CD4-positive, alpha-beta T cell treated with Interleukin-1 beta for 1 hour (primary cell): ENCODE measurements around the gene BUD31.

Experiments used
- DNase-seq, 2 donors: peaks; one replicate each; pipeline ENCODE4 v3.0.0-alpha.2; 2020 to 2022

BUD31 gene

DNA sequence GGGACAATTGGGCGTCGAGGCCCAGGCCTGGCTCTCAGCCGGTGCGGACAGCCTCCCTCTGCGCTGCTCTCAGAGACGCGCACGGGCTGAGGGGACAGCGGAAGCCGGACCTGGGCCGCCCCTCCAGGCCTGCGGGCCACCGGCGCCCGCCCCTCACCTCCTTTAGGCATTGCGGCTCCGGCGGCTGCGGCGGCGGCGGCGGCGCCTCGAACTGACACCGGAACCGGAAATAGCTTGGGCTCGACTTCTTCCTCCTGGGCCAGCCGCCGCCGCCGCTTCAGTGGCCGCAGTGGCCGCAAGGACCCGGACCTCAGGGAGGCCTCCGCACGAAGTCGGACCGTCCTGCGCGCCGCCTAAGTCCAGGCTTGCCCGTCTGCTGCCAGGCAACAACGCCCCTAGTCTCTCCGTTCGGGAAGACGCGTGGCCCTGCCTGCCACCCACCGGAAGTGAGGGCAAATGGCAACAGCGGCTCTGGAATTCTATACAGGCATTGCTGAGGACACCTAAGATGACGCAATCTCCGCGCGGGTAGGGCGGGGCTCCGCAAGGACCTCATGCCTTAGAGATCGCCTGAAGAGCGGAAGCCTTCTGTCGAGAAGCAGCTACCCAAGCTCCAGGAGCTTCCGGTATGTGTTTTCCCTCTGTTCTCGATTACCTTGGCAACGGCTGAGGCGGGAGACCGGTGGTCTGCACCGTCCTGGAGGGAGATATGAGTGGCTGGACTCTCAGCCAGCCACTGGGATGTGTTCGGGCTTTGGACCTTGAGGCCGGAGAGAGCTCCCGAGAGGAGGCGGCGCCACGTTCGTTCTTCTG lies at the start of gene BUD31, which contains the start of gene PDAP1:
BUD31 (plus strand) TSS at position 591 of the 813 bp plus-strand sequence. CDS start 2,124 bp downstream, outside the sequence.
PDAP1 (minus strand) TSS at position 219 of the 813 bp plus-strand sequence; CDS start at position 170, 49 bp downstream.
- DNase-seq, result peak; percentile 94 to 97

DNA sequence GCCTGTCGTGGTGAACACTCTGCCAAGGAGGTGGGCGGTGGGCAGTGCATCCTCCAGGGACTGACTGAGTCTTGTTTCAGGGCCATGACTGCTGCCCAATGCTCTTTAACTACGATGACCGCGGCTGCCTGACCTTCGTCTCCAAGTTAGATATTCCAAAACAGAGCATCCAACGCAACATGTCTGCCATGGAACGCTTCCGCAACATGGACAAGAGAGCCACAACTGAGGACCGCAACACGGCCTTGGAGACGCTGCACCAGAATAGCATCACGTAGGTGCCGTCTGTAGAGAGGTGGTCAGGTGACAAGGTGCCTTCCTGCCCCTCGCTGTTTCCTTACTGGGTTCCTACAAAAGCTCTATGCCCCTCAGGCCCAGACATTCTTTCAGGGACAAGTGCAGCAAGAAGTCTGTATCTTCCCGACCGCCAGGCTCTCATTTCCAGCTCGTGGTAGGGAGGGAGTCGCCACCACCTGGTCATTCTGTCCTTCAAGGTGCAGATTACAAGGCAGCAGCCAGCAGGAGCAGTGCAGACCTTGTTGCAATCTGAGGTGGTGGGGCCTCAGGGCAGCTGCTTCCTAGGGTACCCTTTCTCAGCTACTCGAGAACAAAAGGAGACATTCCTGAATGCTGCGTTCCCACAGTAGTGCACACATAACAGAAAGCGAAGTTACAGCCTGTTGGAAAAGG lies 49.2 kb upstream of the BUD31 start:
- no peak for DNase-seq

DNA sequence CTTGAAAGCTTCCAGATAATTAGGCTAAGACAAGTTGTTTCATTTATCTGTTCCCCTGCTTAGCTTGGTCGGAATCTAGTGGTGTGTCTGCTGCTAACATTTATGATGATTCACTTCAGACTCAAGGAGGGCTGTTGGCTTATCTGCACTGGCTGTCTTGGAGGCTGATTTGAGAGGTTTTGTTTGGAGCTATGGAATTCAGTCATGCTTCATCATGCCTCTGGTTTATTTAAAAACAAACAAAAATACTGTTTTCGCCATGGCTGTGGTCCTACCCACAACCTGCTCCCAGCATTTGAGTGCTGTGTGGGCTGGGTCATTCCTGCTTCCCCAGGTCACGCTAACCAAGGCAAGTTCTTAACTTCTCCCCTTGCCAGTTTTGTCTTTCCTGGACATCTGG lies 46.0 kb upstream of the BUD31 start:
- no peak for DNase-seq

DNA sequence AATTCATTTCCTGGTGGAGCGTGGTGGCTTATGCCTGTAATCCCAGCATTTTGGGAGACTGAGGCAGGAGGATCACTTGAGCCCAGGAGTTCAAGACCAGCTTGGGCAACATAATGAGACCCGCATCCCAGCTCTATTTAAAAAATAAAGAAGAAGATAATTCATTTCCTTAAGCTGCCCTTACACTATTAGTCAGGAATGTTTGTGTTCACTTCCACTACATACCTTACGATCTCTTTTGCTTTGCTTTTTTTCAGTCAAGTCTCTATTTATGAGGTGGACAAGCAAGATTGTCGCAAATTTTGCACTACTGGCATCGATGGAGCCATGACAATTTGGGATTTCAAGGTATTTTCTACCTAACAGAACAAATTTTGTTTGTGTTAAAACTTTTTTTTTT lies 45.5 kb upstream of the BUD31 start:
- no peak for DNase-seq

DNA sequence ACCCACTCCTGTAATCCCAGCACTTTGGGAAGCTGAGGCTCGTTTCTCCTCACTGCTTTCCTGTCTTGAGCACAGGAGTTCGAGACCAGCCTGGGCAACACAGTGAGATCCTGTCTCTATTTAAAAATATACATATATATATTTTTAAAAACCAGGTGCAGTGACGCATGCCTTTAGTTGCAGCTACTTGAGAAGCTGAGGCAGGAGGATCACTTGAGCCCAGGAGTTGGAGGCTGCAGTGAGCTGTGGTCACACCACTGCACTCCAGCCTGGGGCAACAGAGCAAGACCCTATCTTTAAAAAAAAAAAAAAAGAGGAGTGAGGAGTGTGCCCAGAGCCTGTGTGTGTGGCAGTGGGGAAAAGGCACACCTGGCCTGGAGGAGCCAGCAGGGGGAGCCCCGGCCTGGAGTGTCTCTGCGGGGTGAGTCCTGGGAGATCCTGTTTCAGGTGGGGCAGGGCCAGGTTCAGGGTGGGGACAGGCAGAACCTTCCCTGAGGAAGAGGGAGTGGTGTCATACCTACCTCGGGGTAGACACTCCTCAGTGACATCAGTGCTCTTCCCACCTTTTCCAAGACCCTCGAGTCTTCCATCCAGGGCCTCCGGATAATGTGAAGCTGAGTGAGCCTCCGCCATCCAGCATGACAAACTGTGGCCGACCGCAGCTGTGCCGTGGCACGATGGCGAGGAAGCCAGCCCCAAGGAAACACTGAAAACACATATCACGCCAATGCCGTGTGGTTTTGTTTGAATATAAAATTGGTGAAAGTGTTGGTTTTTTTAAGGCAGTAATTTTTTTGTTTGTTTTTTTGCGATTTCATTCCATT lies 43.2 kb upstream of the BUD31 start:
- DNase-seq, result peak; percentile 69 to 74

DNA sequence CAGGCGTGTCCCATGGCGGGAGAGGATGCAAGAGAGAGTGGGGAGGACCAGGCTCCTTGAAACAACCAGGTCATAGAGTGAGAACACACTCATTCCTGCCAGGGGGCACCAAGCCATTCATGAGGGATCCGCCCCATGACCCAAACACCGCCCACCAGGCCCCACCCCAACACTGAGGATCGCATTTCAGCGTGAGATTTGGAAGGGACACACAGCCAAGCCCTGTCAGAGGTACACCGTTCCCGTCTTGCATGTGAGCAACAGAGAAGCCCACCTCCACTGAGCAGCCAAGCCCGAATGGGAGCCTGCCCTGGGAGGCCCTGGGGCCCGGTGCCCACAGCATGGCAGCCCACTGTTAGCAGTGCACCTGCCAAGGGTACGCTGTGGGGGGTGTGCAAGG lies 42.1 kb upstream of the BUD31 start:
- no peak for DNase-seq

DNA sequence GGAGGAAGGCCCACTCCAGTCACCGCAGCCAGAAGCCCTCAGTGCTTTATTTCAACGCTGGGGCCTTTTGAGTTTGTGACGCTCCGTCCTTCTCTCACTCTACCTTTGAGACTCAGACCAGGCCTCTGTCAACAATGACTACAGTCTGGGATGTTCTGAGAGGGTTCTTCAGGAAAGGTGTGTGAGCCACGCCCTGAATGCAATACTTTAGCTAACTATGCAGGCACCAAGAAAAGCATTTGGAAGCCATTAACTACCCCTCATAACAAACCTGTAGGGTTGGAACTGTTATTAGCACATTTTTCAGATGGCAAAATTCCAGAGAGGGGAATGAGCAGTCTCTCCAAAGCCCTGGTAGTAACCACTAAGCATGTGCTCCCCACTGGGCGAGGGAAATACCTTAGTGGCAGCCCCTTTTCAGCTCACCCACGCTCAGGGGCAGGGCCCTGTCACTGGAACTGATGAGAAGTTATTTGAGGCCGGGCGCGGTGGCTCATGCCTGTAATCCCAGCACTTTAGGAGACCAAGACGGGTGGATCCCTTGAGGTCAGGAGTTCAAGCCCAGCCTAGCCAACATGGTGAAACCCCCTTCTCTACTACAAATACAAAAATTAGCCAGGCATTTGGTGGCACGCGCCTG lies 39.9 kb upstream of the BUD31 start:
- no peak for DNase-seq

DNA sequence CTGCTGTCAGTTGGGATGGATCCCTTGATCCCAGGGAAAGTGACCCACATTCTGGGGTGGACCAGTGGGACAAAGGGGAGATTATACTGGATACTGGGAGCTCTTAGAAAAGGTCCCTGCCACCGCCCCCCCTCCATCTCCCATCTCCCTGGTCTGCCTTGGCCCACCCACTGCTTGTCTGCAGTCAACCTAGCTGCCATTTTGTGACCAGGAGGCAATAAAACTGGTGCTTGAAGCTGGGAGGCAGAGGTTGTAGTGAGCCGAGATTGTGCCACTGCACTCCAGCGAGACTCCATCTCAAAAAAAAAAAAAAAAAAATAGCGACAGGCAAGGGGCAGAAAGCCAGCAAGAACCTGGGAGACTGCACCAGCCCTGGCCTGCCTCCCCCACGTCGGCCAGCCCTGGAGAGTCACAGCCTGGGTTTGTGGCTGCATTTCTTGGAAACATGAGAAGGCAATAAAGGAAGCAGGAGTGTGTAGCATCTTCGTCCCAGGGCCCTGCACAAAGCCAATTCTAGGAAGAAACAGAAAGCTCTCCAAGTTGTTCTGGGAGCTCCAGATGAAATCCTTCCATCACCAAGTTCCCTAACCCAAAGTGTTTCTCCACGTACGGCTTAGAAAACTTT lies 38.9 kb upstream of the BUD31 start:
- DNase-seq, result no peak

DNA sequence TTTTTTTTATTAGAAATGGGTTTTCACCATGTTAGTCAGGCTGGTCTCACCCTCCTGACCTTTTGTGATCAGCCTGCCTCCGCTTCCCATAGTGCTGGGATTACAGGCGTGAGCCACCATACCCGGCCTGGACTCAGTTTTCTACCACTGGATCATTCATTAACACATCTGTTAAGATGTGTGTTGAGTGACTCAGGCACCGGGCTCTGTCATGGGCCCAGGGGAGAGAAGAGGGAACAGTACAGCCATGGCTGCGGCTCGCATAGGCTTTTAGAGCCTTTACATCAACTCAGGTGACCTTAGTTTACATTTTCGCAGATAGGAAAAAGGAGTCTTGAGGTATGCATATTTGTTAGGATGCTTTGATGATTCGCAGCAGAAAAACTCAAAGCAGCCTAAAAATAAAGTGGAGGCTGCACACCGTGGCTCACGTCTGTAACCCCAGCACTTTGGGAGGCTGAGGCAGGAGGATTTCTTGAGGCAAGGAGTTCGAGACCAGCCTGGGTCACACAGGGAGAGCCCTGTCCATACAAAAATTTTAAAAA lies 37.3 kb upstream of the BUD31 start:
- no peak for DNase-seq

DNA sequence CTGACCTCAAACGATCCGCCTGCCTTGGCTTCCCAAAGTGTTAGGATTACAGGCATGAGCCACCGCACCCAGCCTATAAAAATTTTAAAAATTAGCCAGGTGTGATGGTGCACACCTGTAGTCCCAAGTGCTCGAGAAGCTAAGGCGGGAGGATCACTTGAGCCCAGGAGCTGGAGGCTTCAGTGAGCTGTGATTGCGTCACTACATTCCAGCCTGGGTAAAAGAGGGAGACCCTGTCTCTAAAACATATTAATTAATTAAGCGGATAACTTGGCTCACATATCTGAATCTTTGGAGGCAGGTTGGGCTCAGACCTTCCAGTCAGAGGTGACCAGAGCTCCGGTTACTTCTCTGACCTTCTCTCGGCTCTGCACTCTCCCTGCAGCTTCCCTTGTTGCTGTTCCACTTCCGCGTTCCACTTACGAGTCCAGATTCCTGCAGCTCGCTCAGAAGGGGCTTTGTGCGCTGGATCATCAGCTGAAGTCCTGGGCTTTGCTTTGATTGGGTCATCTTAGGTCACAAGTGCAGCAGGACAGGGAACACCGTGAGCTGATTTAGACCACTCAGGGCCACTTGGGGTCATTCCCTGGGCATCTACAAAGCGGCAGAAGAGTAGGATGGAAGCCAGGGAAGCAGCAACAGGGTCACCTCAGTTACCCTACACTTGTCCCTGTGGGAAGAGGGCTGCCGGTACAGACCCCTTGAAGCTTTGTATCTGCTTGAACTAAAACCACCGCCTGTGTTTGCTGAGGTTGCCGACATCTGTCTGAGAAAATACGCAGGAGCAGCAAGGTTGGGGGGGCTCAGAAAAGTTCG lies 36.3 kb upstream of the BUD31 start:
- DNase-seq, result no peak

DNA sequence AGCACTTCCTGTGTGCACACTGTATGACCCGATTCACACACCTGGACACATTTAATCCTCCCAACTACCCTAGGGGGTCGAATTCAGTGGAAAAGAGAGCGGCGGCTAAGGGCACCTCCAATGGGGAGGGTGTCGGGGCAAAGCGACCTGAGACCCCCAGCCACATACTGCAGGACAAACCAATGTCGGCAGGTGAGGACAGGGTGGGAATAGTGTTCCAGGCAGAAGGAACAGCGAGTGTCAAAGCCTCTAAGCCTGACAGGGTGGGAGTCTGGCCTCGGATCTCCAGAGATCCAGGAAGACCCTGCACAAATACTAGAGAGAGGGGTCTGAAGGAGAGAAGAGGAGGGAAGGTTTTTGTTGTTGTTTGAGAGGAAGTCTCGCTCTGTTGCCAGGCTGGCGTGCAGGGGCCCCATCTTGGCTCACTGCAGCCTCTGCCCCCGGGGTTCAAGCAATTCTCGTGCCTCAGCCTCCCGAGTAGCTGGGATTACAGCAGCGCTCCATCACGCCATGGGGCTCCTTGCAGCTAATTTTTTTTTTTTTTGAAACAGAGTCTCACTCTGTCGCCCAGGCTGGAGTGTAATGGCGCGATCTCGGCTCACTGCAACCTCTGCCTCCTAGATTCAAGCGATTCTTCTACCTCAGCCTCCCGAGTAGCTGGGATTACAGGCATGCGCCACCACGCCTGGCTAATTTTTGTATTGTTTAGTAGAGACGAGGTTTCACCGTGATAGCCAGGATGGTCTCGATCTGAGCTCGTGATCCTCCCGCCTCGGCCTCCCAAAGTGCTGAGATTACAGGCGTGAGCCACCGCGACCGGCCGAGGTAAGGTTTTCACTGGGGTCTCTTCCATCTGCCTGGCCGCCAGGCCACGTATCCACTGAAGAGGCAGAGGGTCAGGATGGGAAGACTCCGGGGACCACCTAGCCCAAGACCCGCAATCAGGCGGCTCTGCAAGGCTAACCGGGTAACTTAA lies 35.4 kb upstream of the BUD31 start:
- no peak for DNase-seq

DNA sequence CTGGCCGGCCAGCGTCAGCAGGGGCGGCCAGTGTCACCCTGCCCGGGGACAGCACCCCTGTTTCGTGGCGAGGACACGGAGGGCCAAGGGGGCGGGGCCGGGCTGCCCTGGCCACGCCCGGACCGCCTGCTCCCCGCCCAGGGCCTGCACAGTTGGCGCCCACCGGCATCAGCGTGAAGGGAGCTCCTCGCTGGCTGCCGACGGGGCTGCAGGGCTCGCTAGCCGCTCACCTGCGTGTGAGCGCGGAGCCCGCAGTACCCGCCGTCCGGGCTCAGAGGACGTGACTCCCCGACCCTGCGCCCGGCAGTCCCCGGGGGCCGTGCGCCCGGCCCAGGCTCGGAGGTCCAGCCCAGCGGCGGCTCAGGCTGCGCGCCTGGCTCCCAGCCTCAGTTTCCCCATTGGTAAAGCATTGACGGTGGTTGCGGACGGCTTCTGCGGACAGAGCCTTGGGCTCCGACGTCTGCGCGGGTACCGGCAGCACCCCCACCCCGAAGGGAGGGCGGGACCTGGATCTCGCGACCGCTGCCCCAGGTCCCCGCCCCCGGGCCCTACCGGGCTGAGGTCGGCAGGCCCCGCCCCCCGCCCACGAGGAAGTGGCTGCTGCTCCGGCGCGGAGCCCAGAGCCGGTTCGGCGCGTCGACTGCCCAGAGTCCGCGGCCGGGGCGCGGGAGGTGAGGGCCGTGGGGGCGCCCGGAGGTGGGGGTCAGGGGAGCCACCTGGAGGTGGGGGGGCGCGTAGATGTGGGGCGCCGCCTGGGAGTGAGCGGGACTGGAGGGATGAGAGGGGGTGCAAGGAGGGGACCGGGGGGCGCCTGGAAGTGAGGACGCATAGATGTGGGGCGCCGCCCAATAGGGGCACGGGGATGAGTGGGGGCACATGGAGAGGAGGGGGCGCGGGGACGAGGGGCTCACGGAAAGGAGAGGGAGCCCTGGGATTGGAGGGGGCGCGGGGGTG lies 34.4 kb upstream of the BUD31 start, which contains the start of gene ARPC1B:
ARPC1B (plus strand) TSS at position 620 of the 954 bp plus-strand sequence. CDS start 10,985 bp downstream, outside the sequence.
- peak; percentile 86 to 89 for DNase-seq

DNA sequence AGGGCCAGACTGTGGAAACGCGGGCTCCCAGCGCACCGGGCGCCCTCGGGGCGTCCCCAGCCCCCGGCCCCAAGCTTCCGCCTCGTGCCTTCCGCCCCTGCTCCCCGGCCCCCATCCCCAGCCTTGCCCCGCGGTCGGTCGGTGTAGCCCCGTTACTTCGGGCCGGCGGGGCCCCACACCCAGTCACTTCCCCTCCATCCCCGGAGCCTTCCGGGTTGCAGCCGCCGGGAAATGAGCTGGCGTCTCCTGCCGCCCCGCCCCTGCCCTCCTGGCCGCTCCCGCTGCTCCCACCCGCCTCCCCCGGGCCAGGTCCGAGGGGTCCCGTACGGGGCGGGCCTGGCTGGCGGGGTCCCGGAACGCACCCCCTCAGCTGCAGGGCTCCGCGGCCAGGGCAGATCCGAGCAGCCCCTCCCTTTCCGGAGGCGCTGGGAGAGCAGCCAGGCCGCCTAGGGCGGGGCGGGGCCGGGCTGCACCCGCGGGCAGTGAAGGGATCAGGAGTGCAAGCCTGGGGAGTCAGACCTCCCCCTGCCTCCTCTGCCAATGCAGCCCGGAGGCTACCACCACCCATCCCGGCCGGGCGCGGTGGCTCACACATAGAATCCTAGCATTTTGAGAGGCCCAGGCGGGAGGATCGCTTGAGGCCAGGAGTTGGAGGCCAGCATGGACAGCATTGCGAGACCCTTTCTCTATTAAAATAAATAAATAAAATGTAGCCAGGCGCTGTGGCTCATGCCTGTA lies 33.5 kb upstream of the BUD31 start:
- peak; percentile 67 to 71 for DNase-seq

DNA sequence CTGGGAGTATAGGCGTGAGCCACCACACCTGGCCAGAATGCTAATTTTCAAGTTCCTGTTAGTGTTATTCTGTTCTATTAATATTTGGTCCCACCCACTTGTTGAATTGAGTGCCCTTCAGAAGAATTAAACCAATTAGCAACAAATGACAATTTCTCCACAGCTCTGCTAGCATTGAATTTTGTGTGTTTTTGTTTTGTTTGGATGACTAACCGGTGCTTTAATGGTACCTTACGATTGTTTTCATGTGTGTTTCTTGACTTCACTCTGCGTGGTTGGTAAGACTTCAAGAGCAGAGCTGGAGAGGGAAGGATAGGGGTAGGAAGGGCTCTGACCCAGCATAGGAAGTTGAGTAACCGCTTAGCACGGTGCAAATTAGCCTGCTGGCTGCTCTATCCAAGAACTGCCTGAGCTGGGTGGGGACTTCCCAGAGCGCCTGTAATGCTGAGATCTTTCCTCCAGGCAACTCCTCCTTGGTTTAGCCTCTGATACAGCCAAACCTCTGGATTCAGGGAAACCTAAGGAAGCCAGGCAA lies 29.7 kb upstream of the BUD31 start:
- peak; percentile 72 for DNase-seq

DNA sequence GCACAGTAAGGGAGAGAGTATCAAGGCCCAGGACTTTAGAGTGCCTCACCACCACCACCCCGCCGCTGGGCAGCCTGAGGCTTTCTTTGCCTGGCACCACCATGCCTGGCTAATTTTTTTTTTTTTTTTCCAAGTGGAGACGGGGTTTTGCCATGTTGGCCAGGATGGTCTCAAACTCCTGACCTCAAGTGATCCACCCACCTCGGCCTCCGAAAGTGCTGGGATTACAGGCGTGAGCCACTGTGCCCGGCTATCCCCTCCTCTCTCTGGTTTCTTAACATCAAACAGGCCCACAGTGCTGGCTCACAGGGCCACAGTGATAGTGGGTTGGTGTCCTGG lies 29.1 kb upstream of the BUD31 start:
- peak in 1 of 2 donors; percentile 24 for DNase-seq

DNA sequence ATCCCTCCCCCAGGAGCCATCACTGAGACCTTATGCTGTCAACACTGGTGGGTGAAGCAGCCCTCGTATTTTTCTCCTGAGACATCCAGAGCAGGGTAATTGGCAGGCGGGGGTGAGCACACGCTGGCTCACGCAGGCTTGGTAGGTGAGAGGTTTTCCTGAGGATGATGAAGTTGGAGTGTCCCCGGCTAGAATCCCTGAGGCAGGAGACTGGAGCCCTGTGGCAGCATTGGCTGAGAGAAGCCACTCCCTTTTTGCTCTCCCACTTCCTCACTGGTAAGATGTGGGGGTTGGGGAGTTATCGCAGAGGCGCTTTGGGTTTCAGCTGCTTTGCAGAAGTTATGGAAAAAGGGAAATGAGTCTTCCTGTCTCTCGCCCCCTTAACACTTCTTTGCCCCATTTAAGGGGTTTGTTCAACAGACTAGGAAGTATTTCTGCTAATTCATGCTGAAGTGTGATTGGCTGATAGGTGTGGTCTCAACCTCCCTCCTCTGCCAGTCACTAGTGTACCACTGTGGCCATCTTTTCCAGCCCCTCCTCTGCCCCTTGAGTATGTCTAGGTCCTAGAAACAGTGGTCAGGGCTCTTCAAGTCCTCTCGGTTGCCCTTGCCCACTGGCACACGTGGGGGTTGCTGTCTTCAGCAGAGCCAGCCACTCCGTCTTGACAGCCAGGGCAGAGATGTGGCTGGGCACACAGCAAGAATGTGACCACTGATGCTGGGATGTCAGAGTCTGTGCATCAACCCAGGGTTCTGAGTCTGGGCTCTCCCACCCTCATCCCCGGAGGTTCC lies 28.5 kb upstream of the BUD31 start:
- DNase-seq, result peak; percentile 61 to 74
